Hepatocyte (in vitro differentiated cells): Measurements from ENCODE around the gene ACY1. TPM values are rescaled to one million over a fixed set of nuclear protein-coding genes. Genes with fewer than 3 reads are reported as not detected.

ENCODE experiments used
- DNase-seq: peaks from one replicate; pipeline ENCODE4 v3.0.0-alpha.2; 2016; ENCODE audit warnings: low spot score
- H2AFZ ChIP-seq: fragments of 200-600 bp; sonication (generic); 2 replicates; pipeline ENCODE4 v1.6.0; 2016; ENCODE audit warnings: antibody characterized with exemption, mild to moderate bottlenecking
- H3K27ac ChIP-seq: fragments of 200-600 bp; sonication (generic); 2 replicates; pipeline ENCODE4 v1.5.1; 2016; ENCODE audit warnings: mild to moderate bottlenecking
- H3K27me3 ChIP-seq: fragments of 200-600 bp; sonication (generic); 2 replicates; pipeline ENCODE4 v1.6.1; 2016
- H3K36me3 ChIP-seq: fragments of 200-600 bp; sonication (generic); replicated peaks from 2 replicates; pipeline ENCODE4 v1.5.1; 2016; ENCODE audit warnings: low read depth; ENCODE audit not compliant: insufficient read depth
- H3K4me1 ChIP-seq: fragments of 200-600 bp; sonication (generic); 2 replicates; pipeline ENCODE4 v1.5.1; 2016; ENCODE audit warnings: mild to moderate bottlenecking, moderate library complexity; ENCODE audit not compliant: insufficient read depth
- H3K4me2 ChIP-seq: fragments of 200-600 bp; sonication (generic); 2 replicates; pipeline ENCODE4 v1.6.0; 2016
- H3K4me3 ChIP-seq: fragments of 200-600 bp; sonication (generic); 2 replicates; pipeline ENCODE4 v1.5.1; 2016; ENCODE audit warnings: mild to moderate bottlenecking
- H3K79me2 ChIP-seq: fragments of 200-600 bp; sonication (generic); 2 replicates; pipeline ENCODE4 v1.6.0; 2017; ENCODE audit warnings: mild to moderate bottlenecking
- H3K9me2 ChIP-seq: fragments of 200-600 bp; sonication (generic); replicated peaks from 2 replicates; pipeline ENCODE4 v1.6.0; 2017; ENCODE audit warnings: mild to moderate bottlenecking; ENCODE audit not compliant: insufficient read depth
- H3K9me3 ChIP-seq: fragments of 200-600 bp; sonication (generic); 2 replicates; pipeline ENCODE4 v1.5.1; 2016; ENCODE audit warnings: low read depth, mild to moderate bottlenecking
- H4K20me1 ChIP-seq: fragments of 200-600 bp; sonication (generic); 2 replicates; pipeline ENCODE4 v1.6.0; 2016; ENCODE audit warnings: mild to moderate bottlenecking; ENCODE audit not compliant: insufficient read depth, poor library complexity, severe bottlenecking
- EZH2 ChIP-seq: fragments of 200-600 bp; sonication (generic); IDR thresholded peaks from 2 replicates; pipeline ENCODE4 v1.6.1; 2016; ENCODE audit warnings: antibody characterized with exemption, mild to moderate bottlenecking, borderline replicate concordance
- EZH2phosphoT487 ChIP-seq: fragments of 200-600 bp; sonication (generic); IDR thresholded peaks from one replicate; pipeline ENCODE4 v1.6.1; 2018; ENCODE audit warnings: antibody characterized with exemption, mild to moderate bottlenecking, low read depth, moderate library complexity; ENCODE audit not compliant: unreplicated experiment, severe bottlenecking
- WGBS: methylation state at CpG from one replicate; pipeline ENCODE4 v1.1.6; 2016; ENCODE audit warnings: low lambda C conversion rate; ENCODE audit errors: missing lambda C conversion rate; 5-methylcytosine and 5-hydroxymethylcytosine counted together
- polyA plus RNA-seq: library from polyadenylated mRNA; unstranded; fragments of >200 nt; fragmentation: Nextera tagmentation; extraction: Ambion mirVana; gene quantifications from 2 replicates; pipeline ENCODE4 v1.2.1, GENCODE V29; 2016
- total RNA-seq: library from RNA; depleted of rRNA; stranded (reverse); fragments of >200 nt; gene quantifications from 2 replicates; pipeline ENCODE4 v1.2.3, GENCODE V29; 2014
- TF ChIP-seq, protein P1 (sequence below): fragments of 200-600 bp; sonication (generic); IDR thresholded peaks from 2 replicates; pipeline ENCODE4 v1.5.1; 2016; ENCODE audit warnings: antibody characterized with exemption, mild to moderate bottlenecking; ENCODE audit not compliant: poor library complexity

ACY1 gene
- total and polyA plus RNA-seq, 2 experiments from 2014 or later, result 164 to 183 TPM

DNA sequence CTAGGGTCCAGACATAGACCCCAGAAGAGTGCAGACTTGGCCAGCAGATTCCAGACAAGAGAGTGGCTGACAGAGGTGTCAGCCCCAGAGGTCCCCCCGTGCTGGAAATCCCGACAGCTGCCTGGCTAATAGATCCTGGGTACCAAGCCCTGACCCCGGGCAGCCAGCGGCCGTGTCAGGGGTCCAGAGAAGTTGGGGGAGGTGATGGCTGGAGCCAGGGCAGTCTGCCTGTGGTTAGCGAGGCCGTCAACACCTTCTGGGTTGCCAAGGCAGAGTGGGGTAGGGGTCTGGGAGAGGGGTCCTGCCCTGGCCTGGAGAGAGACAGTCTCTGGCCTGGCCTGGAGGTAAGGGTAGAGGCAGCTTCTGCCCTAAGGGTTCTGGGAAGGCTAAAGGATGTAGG is 37.5 kb downstream of the ACY1 start:
- no peak overlapping the region for H3K4me2 ChIP-seq
- no peak for TF ChIP-seq EZH2phosphoT487
- TF ChIP-seq EZH2, result no peak
- TF ChIP-seq, protein P1, sequence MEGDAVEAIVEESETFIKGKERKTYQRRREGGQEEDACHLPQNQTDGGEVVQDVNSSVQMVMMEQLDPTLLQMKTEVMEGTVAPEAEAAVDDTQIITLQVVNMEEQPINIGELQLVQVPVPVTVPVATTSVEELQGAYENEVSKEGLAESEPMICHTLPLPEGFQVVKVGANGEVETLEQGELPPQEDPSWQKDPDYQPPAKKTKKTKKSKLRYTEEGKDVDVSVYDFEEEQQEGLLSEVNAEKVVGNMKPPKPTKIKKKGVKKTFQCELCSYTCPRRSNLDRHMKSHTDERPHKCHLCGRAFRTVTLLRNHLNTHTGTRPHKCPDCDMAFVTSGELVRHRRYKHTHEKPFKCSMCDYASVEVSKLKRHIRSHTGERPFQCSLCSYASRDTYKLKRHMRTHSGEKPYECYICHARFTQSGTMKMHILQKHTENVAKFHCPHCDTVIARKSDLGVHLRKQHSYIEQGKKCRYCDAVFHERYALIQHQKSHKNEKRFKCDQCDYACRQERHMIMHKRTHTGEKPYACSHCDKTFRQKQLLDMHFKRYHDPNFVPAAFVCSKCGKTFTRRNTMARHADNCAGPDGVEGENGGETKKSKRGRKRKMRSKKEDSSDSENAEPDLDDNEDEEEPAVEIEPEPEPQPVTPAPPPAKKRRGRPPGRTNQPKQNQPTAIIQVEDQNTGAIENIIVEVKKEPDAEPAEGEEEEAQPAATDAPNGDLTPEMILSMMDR, result no peak
- H3K27ac ChIP-seq, result no peak overlapping the region
- no peaks in the 10 kb centered on the region for H3K79me2 ChIP-seq
- DNase-seq, result no peak
- no peaks in the 10 kb centered on the region for H3K27me3 ChIP-seq
- H3K36me3 ChIP-seq, result no peaks in the 10 kb centered on the region
- no peak overlapping the region for H2AFZ ChIP-seq
- H3K9me3 ChIP-seq, result no peaks in the 10 kb centered on the region
- no peaks in the 10 kb centered on the region for H3K9me2 ChIP-seq
- no peak overlapping the region for H3K4me3 ChIP-seq
- H4K20me1 ChIP-seq, result no peaks in the 10 kb centered on the region
- H3K4me1 ChIP-seq, result no peaks in the 10 kb centered on the region
- 91% methylated on average over 7 of the region's 7 CpGs for WGBS

DNA sequence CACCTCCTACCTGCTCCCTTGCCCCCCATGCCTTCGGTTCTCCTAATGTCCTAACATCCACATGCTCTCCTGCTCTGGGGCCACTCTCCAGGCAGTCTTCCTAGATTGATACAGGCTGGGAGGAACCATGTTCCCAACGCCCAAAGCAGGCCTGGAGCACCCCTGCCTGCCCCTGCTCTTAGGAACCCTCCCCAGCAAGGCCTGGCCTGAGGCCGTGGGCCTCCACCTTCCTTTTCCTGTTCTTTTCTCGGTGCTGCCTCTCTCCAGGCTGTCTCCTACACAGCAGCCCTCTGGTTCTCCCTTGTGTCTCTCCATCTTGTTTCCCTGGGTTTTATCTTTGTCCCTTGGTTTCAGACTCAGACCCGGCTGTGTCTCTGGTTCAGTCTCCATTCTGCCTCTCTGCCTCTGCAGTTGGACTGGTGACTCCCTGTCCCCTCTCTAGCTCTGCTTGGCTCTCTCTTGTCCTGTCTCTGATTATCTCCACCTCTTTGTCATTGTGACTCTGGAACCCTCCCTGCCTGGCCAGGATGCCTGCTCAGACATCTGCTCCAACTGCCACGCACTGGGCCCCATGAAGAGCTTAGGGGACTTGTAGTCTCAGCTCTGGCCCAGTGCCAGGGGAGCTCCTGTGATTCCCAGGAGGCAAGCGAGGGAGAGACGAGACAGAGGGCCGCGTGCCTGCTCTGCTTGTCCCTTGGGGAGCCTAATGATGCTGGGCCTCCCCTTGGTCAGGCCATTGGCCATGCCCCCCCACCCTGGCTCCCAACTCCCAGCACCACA is 38.3 kb downstream of the ACY1 start:
- no peak overlapping the region for H2AFZ ChIP-seq
- no peak overlapping the region for H3K4me3 ChIP-seq
- H3K4me2 ChIP-seq, result no peak overlapping the region
- 73% methylated on average over 7 of the region's 10 CpGs for WGBS
- H3K79me2 ChIP-seq, result no peaks in the 10 kb centered on the region
- no peak overlapping the region for H3K27ac ChIP-seq
- no peaks in the 10 kb centered on the region for H3K9me2 ChIP-seq
- H4K20me1 ChIP-seq, result no peaks in the 10 kb centered on the region
- H3K4me1 ChIP-seq, result no peaks in the 10 kb centered on the region
- no peaks in the 10 kb centered on the region for H3K9me3 ChIP-seq
- H3K27me3 ChIP-seq, result no peaks in the 10 kb centered on the region
- no peak for DNase-seq
- H3K36me3 ChIP-seq, result no peaks in the 10 kb centered on the region
- TF ChIP-seq, protein P1, result no peak
- TF ChIP-seq EZH2phosphoT487, result no peak
- TF ChIP-seq EZH2, result no peak

DNA sequence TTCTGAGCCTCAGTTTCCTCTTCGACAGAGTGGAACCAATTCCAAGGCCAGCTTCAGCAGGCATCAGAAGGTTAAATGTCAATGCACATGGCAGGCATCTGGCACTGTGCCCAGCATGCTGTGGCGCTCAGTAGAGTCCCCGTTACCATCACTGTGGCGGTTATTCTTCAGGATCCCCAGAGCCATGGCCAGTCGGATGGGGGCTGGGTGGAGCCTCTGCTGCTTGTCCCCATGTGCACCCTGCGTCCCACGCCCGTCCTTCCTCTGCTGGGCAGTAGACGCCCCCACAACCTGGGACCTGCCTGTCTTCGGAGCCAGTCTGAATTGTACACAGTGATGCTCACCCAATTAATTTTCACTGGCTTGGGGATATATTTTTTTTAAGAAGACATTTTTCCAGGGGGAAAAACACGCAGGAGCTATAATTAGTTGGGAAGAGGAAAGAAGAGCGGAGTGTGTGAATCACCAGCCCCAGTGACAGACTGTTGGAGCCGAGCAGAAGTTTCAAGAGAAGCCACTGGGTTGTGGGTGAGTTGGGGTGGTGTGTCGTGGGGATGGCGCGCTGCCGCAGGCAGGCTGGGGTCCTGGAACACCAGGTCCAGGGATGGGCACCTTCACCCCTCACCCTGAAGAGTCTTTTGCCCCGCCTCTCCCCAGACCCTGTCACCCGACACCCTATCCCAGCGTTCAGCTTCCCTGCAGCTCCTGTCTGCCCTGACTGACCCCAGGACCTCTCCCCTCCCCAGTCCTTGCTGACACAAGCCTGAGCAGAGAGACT is 39.2 kb downstream of the ACY1 start:
- DNase-seq, result no peak
- Histone ChIP-seq H3K36me3 (no peaks in the 10 kb centered on the region), H2AFZ (no peak overlapping the region), H3K27ac (no peak overlapping the region), H3K4me3 (no peak overlapping the region), H3K4me2 (no peak overlapping the region), H3K79me2 (no peaks in the 10 kb centered on the region), H4K20me1 (no peaks in the 10 kb centered on the region), H3K9me2 (no peaks in the 10 kb centered on the region), H3K4me1 (no peaks in the 10 kb centered on the region), H3K9me3 (no peaks in the 10 kb centered on the region), H3K27me3 (no peaks in the 10 kb centered on the region)
- 84% methylated on average over 17 of the region's 20 CpGs for WGBS
- TF ChIP-seq, protein P1, result no peak
- TF ChIP-seq EZH2phosphoT487 (no peak), EZH2 (no peak)
